Measurements from ENCODE around the gene FIZ1.
A peak's percentile ranks its signal among the peaks of the same experiment; 100 is the strongest.

FIZ1 gene

DNA sequence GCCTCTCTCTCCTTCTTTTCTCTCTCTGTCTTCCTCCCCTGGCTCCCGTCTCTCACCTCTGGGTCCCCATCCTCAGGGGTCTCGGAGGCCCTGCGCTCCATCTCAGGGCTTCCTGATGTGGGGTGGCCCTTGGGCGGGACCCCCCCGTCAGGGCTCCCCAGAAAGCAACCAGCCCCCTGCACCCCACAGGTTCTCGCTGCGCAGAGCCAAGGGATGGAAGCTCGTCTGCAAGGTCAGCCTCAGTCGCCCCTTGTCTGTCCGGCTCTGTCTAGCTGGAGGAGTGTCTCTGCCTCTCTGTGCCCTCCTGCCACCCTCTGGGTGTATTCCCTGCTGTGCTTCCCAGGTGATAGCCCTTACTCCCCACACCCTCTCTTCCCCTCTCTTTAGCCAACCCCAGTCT, 53.9 kb downstream of the FIZ1 start, which contains the start of gene SBK3:
Gene SBK3, minus strand, starts transcription at position 101 of the 400 bp plus-strand sequence. Its CDS starts 0 bp downstream, at position 101.
- TF ChIP-seq, protein P1, sequence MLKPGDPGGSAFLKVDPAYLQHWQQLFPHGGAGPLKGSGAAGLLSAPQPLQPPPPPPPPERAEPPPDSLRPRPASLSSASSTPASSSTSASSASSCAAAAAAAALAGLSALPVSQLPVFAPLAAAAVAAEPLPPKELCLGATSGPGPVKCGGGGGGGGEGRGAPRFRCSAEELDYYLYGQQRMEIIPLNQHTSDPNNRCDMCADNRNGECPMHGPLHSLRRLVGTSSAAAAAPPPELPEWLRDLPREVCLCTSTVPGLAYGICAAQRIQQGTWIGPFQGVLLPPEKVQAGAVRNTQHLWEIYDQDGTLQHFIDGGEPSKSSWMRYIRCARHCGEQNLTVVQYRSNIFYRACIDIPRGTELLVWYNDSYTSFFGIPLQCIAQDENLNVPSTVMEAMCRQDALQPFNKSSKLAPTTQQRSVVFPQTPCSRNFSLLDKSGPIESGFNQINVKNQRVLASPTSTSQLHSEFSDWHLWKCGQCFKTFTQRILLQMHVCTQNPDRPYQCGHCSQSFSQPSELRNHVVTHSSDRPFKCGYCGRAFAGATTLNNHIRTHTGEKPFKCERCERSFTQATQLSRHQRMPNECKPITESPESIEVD (tag by site-specific recombination; IDR thresholded peaks at IDR 0.05): no peak
- TF ChIP-seq KLF10 (tag by site-specific recombination; IDR thresholded peaks at IDR 0.05) (no peak), MZF1 (tag by site-specific recombination; IDR thresholded peaks at IDR 0.05; ENCODE audit: borderline replicate concordance) (no peak), TCF7L2 (IDR thresholded peaks at IDR 0.05; ENCODE audit: borderline replicate concordance, low read depth, low read length) (no peak), ZFP37 (tag by site-specific recombination; IDR thresholded peaks at IDR 0.05) (no peak), ZNF221 (tag by site-specific recombination; IDR thresholded peaks at IDR 0.05; ENCODE audit: borderline replicate concordance) (no peak), GLIS1 (tag by site-specific recombination; IDR thresholded peaks at IDR 0.05) (no peak), ZNF121 (tag by site-specific recombination; IDR thresholded peaks at IDR 0.05) (no peak), ZFP3 (tag by site-specific recombination; IDR thresholded peaks at IDR 0.05; ENCODE audit: low read depth) (no peak), ZNF76 (tag by site-specific recombination; IDR thresholded peaks at IDR 0.05; ENCODE audit: borderline replicate concordance, low read depth) (no peak), SALL2 (tag by site-specific recombination; IDR thresholded peaks at IDR 0.05; ENCODE audit: borderline replicate concordance) (no peak), ZNF677 (tag by site-specific recombination; IDR thresholded peaks at IDR 0.05) (no peak), ZNF214 (tag by site-specific recombination; IDR thresholded peaks at IDR 0.05; ENCODE audit: borderline replicate concordance) (no peak), ZNF138 (tag by site-specific recombination; IDR thresholded peaks at IDR 0.05; ENCODE audit: borderline replicate concordance) (no peak), ZNF624 (tag by site-specific recombination; IDR thresholded peaks at IDR 0.05) (no peak), GLI4 (tag by site-specific recombination; IDR thresholded peaks at IDR 0.05) (no peak)
- TF ChIP-seq, protein P2, sequence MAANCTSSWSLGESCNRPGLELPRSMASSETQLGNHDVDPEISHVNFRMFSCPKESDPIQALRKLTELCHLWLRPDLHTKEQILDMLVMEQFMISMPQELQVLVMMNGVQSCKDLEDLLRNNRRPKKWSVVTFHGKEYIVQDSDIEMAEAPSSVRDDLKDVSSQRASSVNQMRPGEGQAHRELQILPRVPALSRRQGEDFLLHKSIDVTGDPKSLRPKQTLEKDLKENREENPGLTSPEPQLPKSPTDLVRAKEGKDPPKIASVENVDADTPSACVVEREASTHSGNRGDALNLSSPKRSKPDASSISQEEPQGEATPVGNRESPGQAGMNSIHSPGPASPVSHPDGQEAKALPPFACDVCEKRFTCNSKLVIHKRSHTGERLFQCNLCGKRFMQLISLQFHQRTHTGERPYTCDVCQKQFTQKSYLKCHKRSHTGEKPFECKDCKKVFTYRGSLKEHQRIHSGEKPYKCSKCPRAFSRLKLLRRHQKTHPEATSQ (tag by site-specific recombination; IDR thresholded peaks at IDR 0.05): no peak
- TF ChIP-seq, protein P3, sequence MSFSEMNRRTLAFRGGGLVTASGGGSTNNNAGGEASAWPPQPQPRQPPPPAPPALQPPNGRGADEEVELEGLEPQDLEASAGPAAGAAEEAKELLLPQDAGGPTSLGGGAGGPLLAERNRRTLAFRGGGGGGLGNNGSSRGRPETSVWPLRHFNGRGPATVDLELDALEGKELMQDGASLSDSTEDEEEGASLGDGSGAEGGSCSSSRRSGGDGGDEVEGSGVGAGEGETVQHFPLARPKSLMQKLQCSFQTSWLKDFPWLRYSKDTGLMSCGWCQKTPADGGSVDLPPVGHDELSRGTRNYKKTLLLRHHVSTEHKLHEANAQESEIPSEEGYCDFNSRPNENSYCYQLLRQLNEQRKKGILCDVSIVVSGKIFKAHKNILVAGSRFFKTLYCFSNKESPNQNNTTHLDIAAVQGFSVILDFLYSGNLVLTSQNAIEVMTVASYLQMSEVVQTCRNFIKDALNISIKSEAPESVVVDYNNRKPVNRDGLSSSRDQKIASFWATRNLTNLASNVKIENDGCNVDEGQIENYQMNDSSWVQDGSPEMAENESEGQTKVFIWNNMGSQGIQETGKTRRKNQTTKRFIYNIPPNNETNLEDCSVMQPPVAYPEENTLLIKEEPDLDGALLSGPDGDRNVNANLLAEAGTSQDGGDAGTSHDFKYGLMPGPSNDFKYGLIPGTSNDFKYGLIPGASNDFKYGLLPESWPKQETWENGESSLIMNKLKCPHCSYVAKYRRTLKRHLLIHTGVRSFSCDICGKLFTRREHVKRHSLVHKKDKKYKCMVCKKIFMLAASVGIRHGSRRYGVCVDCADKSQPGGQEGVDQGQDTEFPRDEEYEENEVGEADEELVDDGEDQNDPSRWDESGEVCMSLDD (tag by site-specific recombination; IDR thresholded peaks at IDR 0.05): no peak
- ChIA-PET CTCF (interaction anchor here (0.6 kb wide), 1 partner anchor 1232 kb away, joined by 6 read pairs; no protein-coding TSS in a partner anchor), POLR2A (no interaction called here)
- H3K4me3 ChIP-seq (ENCODE audit: low read depth, low read length): no peak within 1 kb of the TSS
- H3K9me3 ChIP-seq (ENCODE audit: control insufficient read depth, insufficient read depth, low read depth, low read length): no peaks in the 10 kb centered on the region
- no peaks in the 10 kb centered on the region for H3K36me3 ChIP-seq (ENCODE audit: control insufficient read depth in 2 of 2, insufficient read depth in 1 of 2, low read length in 2 of 2)
- peaks cover 9% of the 10 kb centered on the region for H3K4me1 ChIP-seq (ENCODE audit: control insufficient read depth, insufficient read depth, low read length)
- no peak within 1 kb of the TSS for H3K27ac ChIP-seq (ENCODE audit: extremely low read depth, low read depth, low read length)

DNA sequence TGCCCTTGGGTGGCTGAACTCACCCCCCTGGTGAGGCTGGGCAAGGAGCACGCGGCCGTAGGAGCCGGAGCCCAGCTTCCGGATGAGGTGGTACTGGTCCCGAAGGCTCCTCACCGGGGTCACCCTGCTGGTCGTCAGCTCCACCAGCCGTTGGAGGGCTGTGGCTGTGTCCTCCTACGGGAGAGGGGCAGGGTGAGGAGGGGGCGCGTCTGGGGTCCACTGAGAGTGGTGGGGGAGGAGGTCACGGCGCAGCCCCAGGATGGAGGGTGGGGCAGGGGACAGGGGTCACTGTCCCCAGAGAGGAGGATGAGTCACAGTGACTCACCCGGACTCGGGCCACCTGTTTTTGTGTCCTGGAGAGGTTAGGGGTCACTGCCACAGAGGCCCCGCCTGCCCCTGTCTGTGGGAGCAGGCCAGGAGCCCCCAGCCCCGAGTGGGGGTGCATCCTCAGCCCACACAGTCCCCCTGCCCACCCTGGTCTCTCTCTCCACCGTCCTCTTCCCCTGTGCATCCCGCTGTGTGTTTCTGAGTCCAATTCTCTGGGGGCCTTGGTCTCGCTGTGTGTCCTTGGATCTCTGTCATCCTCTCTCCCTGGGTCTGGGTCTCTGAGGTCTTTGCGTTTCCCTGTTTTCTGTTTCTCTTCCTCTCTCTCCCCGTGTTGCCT, 54.4 kb downstream of the FIZ1 start:
- POLR2A ChIA-PET: no interaction called here
- Histone ChIP-seq H3K4me3 (ENCODE audit: low read depth, low read length) (no peak overlapping the region), H3K27ac (ENCODE audit: extremely low read depth, low read depth, low read length) (no peak overlapping the region), H3K36me3 (ENCODE audit: control insufficient read depth in 2 of 2, insufficient read depth in 1 of 2, low read length in 2 of 2) (no peaks in the 10 kb centered on the region), H3K4me1 (ENCODE audit: control insufficient read depth, insufficient read depth, low read length) (peaks cover 6% of the 10 kb centered on the region), H3K9me3 (ENCODE audit: control insufficient read depth, insufficient read depth, low read depth, low read length) (no peaks in the 10 kb centered on the region)
- CTCF ChIA-PET: interaction anchor here (0.6 kb wide), 1 partner anchor 1231 kb away, joined by 6 read pairs; no protein-coding TSS in a partner anchor
- TF ChIP-seq ZNF211 (tag by site-specific recombination; IDR thresholded peaks at IDR 0.05; ENCODE audit: low read depth): no peak
- TF ChIP-seq PRDM1 (tag by site-specific recombination; IDR thresholded peaks at IDR 0.05): 0 out of 2 replicates have a peak, but pooled peaks have one; percentile 19

Data from HEK293 (cell line).